HL-60 (cell line): Measurements from ENCODE around the gene SLC12A5.

Experiments used
- CTCF ChIP-seq: IDR thresholded peaks from one replicate; pipeline ENCODE4 v1.5.1; 2011; ENCODE audit warnings: low read length, control low read depth, inconsistent platforms; ENCODE audit not compliant: insufficient read depth
- GABPA ChIP-seq: IDR thresholded peaks from 2 replicates; pipeline ENCODE4 v1.6.1; 2012; ENCODE audit warnings: low read depth
- REST ChIP-seq: IDR thresholded peaks from 2 replicates; pipeline ENCODE4 v1.6.1; 2012; ENCODE audit warnings: low read depth; ENCODE audit not compliant: insufficient replicate concordance

- TF ChIP-seq CTCF (no peak), REST (no peak), GABPA (no peak)
These were observed 44.4 kb downstream of the SLC12A5 start for GRCh38 chr20:46073443-46073842.
